ENCODE results near the gene DISC1. TPM values are rescaled to one million over a fixed set of nuclear protein-coding genes. Genes with fewer than 3 reads are reported as not detected.

Gene DISC1
- total RNA-seq, 1 donor from 2014 or later, result 13.6 TPM

DNA sequence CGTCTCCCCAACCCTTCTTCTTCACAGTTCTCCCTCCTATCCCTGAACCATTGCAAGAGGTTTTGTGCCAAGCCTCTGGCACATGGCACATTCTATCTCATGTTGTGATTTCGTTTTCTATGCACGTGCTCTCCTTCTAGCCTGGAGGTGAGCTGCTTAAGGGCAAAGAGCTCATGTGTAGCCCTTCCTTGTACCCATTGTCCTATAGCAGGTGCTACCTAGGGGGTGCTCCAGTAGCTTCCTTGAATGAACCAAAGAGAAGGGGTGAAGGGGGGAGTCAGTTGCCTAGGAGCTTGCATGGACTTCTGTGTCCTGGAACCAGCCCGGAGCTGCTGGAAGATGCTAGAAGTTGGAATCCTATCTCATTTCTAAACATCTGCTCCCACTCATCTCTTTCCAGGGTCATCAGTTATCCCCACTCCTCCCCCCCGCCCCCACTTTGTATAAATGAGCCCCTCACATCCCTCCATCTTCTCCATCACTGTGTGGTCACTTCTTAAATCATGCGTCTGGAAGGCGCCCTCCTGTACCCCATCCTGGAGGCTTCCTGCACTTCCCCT lies 535 bp upstream of the DISC1 start:
- no peak for TF ChIP-seq CTCF (IDR thresholded peaks at IDR 0.05)
- no peak for DNase-seq
- intact Hi-C loops (cut with DNase I), result no loop called here
- Histone ChIP-seq H3K27me3 (ENCODE audit: low read depth) (no peaks in the 10 kb centered on the region), H3K27ac (peak overlapping the region; percentile 21), H3K9me3 (no peaks in the 10 kb centered on the region), H3K4me3 (peak overlapping the region; percentile 81), H3K36me3 (no peaks in the 10 kb centered on the region), H3K4me1 (peaks cover 11% of the 10 kb centered on the region)
- ATAC-seq, result no peak

- ATAC-seq (peak; percentile 83 to 85), DNase-seq (peak; percentile 71)
- Histone ChIP-seq H3K4me3 (peak overlapping the region; percentile 81), H3K36me3 (no peaks in the 10 kb centered on the region), H3K27me3 (ENCODE audit: low read depth) (no peaks in the 10 kb centered on the region), H3K4me1 (peaks cover 11% of the 10 kb centered on the region), H3K27ac (peak overlapping the region; percentile 89), H3K9me3 (no peaks in the 10 kb centered on the region)
- intact Hi-C loops (cut with DNase I), result no loop called here
- no peak for TF ChIP-seq CTCF (IDR thresholded peaks at IDR 0.05)
These were observed 493 bp downstream of the DISC1 start for GRCh38 chr1:231626951-231627614.

DNA sequence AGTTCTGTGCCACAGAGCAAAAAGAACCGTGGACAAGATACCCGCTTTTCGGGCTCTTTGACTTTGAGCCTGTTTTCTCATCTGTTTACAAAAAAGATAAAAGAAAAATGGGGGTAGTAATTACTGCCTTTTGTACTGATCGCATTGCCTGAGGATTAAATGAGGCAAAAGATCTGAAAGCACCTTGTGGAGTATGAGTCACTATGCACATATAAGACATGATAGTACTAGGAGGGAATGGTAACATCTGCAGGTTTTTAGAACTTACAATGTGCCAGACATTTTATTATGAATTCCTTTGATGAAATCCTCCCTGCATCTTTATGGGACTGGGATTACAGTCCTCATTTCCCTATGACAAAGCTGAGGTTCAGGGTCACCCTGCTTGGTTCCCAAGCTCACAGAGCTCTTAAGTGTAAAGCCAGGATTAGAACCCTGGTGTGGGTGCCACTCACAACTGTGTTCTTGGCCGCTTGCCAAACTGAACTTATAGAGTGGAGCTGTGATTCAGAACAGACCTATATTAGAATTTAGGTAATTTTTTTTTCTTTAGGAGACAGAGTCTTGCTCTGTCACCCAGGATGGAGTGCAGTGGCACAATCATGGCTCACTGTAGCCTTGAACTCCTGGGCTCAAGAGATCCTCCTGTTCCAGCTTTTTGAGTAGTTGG lies 1.8 kb downstream of the DISC1 start:
- DNase-seq (no peak), ATAC-seq (no peak)
- peak overlapping the region; percentile 89 for H3K27ac ChIP-seq
- TF ChIP-seq CTCF (IDR thresholded peaks at IDR 0.05), result no peak
- H3K4me3 ChIP-seq, result no peak overlapping the region
- H3K27me3 ChIP-seq (ENCODE audit: low read depth), result no peaks in the 10 kb centered on the region
- H3K36me3 ChIP-seq, result no peaks in the 10 kb centered on the region
- intact Hi-C loops (cut with DNase I), result no loop called here
- H3K4me1 ChIP-seq, result peaks cover 11% of the 10 kb centered on the region
- H3K9me3 ChIP-seq, result no peaks in the 10 kb centered on the region

GRCh38 chr1:231629132-231629531 lies 2.5 kb downstream of the DISC1 start:
- intact Hi-C loops (cut with DNase I), result no loop called here
- TF ChIP-seq CTCF (IDR thresholded peaks at IDR 0.05), result no peak
- Histone ChIP-seq H3K27me3 (ENCODE audit: low read depth) (no peaks in the 10 kb centered on the region), H3K4me1 (peaks cover 11% of the 10 kb centered on the region), H3K4me3 (no peak overlapping the region), H3K36me3 (no peaks in the 10 kb centered on the region), H3K9me3 (no peaks in the 10 kb centered on the region), H3K27ac (no peak overlapping the region)
- DNase-seq, result no peak
- ATAC-seq, result no peak

GRCh38 chr1:231630558-231631205 lies 4.1 kb downstream of the DISC1 start:
- Histone ChIP-seq H3K9me3 (no peaks in the 10 kb centered on the region), H3K27me3 (ENCODE audit: low read depth) (no peaks in the 10 kb centered on the region), H3K4me3 (no peak overlapping the region), H3K27ac (no peak overlapping the region), H3K4me1 (peaks cover 10% of the 10 kb centered on the region), H3K36me3 (no peaks in the 10 kb centered on the region)
- ATAC-seq (no peak), DNase-seq (no peak)
- no peak for TF ChIP-seq CTCF (IDR thresholded peaks at IDR 0.05)
- intact Hi-C loops (cut with DNase I), result no loop called here

Measured in lower lobe of right lung (tissue), 2 donors.